Amniotic stem cell (primary cell): ENCODE data around the gene AKAP1.

Experiments
- DNase-seq: peaks from one replicate; lab custom pipeline; 2025; lab: John Stamatoyannopoulos, UW

AKAP1 gene, protein sequence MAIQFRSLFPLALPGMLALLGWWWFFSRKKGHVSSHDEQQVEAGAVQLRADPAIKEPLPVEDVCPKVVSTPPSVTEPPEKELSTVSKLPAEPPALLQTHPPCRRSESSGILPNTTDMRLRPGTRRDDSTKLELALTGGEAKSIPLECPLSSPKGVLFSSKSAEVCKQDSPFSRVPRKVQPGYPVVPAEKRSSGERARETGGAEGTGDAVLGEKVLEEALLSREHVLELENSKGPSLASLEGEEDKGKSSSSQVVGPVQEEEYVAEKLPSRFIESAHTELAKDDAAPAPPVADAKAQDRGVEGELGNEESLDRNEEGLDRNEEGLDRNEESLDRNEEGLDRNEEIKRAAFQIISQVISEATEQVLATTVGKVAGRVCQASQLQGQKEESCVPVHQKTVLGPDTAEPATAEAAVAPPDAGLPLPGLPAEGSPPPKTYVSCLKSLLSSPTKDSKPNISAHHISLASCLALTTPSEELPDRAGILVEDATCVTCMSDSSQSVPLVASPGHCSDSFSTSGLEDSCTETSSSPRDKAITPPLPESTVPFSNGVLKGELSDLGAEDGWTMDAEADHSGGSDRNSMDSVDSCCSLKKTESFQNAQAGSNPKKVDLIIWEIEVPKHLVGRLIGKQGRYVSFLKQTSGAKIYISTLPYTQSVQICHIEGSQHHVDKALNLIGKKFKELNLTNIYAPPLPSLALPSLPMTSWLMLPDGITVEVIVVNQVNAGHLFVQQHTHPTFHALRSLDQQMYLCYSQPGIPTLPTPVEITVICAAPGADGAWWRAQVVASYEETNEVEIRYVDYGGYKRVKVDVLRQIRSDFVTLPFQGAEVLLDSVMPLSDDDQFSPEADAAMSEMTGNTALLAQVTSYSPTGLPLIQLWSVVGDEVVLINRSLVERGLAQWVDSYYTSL

DNA sequence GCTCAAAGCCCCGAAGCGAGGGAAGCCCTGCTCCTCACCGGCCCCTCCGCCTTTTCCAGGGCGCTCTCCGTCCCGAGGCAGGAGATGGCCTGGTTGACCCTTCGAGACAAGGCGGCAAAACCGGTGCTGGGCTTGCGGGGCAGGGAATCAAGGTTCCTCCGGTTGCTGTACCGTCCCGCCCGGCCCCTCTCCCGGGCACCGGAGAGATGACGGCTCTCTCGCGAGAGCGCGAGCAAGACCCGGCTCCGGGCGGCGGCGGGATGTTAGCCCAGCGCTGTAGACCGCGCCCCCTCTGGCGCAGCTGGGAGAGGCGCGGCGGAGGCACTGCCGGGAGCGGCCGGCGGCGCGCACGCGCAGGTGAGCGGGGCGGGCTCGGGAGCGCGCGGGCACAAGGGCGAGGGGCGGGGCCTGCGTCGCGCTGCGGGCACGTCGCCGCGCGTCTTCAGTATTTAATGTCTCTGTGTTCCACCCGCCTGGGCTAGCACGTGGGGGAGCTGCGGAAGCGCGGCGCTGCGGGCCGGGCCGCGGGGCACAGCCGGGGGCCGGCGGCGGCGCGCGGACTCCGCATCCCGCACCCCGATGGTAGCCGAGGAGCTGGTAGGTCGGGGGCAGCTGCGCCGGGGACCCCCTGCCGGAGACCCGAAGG, at the start of gene AKAP1:
AKAP1 (plus strand) TSS at position 445 of the 646 bp plus-strand sequence. CDS start 20,219 bp downstream, outside the sequence.
- DNase-seq = peak; percentile 97

DNA sequence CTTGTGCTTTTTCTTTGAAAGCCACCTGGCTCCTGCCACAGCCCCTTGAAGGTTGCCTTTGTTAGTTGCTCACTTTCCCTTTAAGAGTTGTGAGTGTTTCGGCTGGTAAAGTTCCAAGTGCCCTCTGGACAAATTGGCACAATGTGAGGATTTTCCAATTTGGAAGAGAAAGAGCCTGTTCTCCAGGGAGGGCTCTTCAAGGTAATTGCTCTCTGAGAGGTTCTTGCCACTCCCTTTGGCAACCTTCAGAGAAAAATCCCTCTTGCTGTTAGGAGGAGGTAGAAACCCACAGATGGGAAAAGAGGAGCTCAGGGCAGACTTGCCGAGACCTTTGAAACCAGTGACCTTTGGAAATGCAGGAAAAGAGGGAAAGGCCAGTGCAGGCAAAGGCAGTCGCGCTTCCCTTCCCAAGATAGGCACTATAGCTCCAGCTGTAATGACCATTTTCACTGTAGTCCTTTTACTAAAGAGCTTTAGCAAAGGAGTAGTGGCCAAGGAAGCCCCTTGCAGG, 49.0 kb upstream of the AKAP1 start:
- DNase-seq = no peak

GRCh38 chr17:57037411-57037810, 47.6 kb upstream of the AKAP1 start:
- no peak for DNase-seq

- DNase-seq = no peak
Measured at GRCh38 chr17:57038486-57038885, 46.6 kb upstream of the AKAP1 start.

DNA sequence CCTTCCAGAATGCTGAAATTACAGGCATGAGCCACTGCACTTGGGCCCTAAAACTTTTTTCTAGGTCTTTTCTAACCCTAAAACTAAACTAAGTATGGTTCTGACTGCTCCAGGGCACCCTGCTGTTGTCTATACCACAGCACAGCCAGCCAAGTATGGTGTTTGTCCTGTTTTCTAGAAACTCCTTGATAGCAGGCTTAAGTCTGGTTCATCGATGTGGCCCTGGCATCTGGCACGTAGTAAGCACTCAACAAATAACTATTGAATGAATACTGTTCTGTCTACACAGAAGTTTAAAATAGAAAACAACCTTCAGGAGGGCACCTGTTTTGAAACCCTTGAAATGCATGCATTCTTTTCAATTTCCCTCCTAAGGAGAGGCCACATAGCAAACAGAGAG, 44.5 kb upstream of the AKAP1 start:
- DNase-seq = no peak

GRCh38 chr17:57043276-57043675, 41.8 kb upstream of the AKAP1 start:
- DNase-seq = no peak

GRCh38 chr17:57044976-57045867, 39.8 kb upstream of the AKAP1 start:
- DNase-seq = no peak

- DNase-seq = no peak
Measured at GRCh38 chr17:57045868-57046704, 39.0 kb upstream of the AKAP1 start.

GRCh38 chr17:57046749-57047148, 38.3 kb upstream of the AKAP1 start:
- no peak for DNase-seq

DNA sequence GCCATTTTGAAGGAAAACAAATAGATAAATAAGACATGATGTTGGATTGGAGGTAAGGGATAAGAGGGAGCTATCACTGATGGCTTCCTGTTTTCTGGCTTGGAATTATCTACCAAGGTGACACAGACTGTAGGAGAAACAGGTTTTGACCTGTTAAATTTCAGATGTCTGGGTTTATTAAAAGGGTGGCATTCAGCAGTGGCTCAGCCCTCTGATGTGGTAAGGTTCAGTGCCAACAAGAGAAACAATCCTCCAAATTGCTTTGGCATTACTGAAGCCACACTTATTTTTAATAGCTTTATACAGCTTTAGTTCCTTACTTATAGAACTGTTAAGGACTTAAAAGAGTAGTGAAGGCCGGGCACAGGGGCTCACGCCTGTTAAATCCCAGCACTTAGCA, 37.0 kb upstream of the AKAP1 start:
- DNase-seq = no peak

GRCh38 chr17:57050306-57050705, 34.7 kb upstream of the AKAP1 start:
- no peak for DNase-seq

DNA sequence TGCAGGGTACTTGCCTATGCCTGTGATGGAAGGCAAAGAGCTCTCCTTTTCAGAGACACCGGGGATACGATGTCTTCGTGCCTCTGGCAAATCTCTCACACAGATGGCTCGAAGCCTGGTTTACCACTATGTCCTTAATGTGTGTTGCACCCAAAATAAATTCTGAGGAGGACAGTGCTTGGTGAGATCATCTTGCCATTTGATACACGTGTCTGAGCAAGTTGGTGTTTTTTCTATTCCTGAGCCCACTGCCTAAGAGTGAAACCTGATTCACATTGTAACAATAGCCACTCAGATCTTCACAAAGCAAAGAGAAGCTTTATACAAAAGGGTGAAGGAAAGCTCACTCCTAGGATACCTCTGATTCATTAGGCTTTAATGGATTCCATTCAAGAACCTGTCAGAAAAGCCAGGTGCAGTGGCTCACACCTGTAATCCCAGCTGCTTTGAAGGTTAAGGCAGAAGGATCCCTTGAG, 33.1 kb upstream of the AKAP1 start:
- no peak for DNase-seq

- no peak for DNase-seq
Measured at GRCh38 chr17:57062865-57063264, 22.2 kb upstream of the AKAP1 start.

DNA sequence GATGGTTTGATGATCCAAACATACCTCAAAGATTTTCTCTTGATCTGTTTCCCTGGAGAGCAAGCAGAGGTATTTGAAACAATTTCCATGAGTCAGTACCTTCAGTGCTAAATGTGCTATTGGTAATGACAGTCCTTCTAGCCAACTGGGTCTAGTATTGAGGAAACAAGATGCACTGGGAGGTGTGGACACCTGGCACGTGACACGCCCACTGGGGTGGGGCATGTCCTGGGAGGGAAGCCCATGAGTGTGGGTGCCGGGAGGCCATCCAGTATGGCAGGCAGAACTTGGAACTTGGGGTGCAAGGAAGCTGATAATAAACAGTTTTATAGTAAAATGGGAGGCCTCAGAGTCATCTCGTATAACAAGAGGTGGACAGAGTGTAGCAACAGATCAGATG, 17.9 kb upstream of the AKAP1 start:
- DNase-seq = no peak

DNA sequence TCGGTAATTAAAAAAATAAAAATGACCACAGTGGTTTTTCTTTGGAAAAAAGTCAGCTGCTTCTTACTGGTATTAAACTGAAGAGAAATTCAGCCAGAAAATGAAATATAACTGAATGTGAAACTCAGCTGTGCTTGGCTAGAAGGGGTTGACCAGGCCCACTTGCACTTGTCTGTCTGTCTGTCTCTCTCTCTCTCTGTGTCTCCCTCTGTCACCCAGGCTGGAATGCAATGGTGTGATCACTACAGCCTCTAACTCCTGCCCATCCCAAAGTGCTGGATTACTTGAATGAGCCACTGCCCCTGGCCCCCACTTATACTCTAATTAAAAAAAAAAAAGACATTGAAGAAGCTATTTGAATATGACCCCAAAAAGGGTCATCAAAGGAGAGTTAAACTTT, 17.3 kb upstream of the AKAP1 start:
- DNase-seq = no peak

- no peak for DNase-seq
Measured at GRCh38 chr17:57068222-57068658, 16.8 kb upstream of the AKAP1 start.

DNA sequence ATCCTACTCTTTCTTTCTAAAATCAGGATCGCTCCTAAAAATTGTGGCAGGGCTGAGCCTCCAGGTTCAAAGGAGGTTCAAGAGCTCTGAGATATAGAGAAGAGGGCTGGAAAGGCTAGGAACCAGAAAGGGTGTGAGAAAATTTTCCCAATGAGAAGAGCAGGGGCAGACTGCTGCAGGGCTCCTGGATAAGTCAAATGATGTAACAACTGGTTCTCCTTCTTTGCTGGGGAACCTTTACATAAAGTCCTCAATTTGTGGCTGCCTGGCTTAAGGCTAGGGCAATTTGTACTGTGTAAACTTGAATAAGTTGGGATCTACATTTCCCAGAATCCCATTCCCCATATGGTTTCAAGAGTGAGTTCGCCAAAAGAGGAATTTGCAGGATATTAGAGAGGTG, 16.3 kb upstream of the AKAP1 start:
- no peak for DNase-seq

GRCh38 chr17:57071991-57072944, 12.8 kb upstream of the AKAP1 start:
- DNase-seq = no peak

GRCh38 chr17:57073626-57074025, 11.4 kb upstream of the AKAP1 start:
- no peak for DNase-seq
